ENCODE data around the gene FBXL15.

FBXL15 gene

DNA sequence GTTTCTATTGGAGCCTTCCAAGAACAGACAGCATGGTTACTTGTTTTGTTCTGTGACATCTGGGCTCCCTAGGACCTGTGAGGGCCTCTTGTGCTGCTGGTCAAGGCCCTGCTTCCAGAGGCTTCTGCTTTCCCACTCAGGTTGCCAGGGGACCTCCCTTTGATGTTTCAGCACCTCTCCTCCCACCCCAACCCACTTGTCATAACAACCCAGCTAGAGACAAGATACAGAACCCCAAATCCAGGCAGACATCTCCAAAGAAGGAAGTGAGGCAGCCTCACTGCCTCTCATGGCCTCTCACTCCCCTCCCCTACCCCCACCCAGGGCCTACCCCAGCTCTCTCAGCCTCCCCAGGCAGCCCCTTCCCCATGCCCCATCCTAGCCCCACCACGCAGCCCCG is 13.8 kb upstream of the FBXL15 start:
- Histone ChIP-seq H3K9me3 (ENCODE audit: low read length) (no peaks in the 10 kb centered on the region), H3K9ac (ENCODE audit: low read length) (peak overlapping the region; percentile 30), H3K4me1 (ENCODE audit: insufficient read depth, low read length) (peaks cover 63% of the 10 kb centered on the region), H3K36me3 (ENCODE audit: insufficient read depth, low read length) (peaks cover 29% of the 10 kb centered on the region), H3K27ac (ENCODE audit: low read depth, low read length) (peak overlapping the region; percentile 100), H3K4me3 (ENCODE audit: low read depth in 1 of 2, low read length in 2 of 2) (no peak overlapping the region), H3K27me3 (ENCODE audit: control insufficient read depth in 1 of 2, insufficient read depth in 2 of 2, low read length in 2 of 2) (peaks cover 6 to 36% of the 10 kb centered on the region in 2 donors)

DNA sequence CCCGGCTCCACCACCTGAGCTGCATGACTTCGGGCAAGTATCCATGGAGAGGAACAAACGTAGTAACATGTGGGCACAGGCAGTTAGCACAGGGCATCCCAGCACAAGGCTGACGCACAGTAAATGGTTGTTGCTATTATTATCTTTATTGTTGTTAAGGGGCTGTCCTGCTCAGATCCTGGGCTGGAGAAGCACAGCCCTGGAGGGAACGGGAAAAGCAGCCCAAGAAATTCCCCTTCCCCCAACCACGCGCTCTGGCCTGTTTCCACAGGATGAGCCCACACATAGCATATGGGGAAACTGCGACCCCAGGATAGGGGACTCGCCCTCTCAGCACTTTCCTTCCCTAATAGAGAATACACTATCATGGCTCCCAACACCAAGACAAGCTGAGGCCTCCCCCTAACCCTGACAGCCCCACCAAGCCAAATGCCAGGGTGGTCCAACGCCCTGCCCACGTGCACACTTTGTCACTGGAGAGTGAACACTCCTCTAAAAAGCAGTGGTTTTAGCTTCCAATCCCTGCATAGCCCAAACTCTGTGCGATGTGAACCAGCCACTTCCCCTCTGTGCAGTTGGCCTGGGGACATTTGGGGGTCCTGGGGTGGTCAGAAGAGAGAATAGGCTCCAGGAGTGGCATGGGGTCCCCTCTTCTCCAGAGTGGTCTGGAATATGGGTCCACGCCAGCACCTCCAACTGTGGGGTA is 13.1 kb upstream of the FBXL15 start:
- Histone ChIP-seq H3K9ac (ENCODE audit: low read length) (peak overlapping the region; percentile 50), H3K9me3 (ENCODE audit: low read length) (no peaks in the 10 kb centered on the region), H3K27me3 (ENCODE audit: control insufficient read depth in 1 of 2, insufficient read depth in 2 of 2, low read length in 2 of 2) (peaks cover 6 to 44% of the 10 kb centered on the region in 2 donors), H3K4me1 (ENCODE audit: insufficient read depth, low read length) (peaks cover 55% of the 10 kb centered on the region), H3K4me3 (ENCODE audit: low read depth in 1 of 2, low read length in 2 of 2) (peak overlapping the region; percentile 54 to 57), H3K27ac (ENCODE audit: low read depth, low read length) (peak overlapping the region; percentile 100), H3K36me3 (ENCODE audit: insufficient read depth, low read length) (peaks cover 22% of the 10 kb centered on the region)

DNA sequence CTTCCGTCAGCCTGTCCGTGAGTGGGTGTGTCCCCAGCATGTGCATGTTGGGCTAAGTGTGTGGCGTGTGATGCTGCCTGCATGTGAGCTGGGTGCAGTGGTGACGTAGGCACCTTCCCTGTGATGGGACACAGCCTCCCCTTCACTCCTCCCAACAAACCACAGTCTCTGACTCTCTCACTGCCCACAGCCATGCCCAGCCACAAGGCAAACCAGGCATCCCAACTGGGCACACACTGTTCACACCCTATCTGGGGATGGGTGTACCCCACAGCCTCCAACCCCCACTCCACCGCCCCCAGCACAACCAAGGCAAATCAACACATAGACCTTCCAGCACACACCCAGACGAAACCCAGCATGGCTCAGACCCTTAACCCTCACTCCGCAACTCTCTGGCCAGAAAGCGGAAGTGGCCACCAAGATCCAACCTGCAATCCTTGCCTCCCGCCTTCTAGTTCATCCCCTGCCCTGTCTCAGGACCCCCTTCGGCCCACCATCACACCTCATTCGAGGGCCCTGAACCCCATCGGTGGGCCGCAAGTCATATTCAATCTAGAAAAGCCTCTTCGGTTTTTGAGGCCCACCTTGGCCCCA is 12.4 kb upstream of the FBXL15 start:
- H3K36me3 ChIP-seq (ENCODE audit: insufficient read depth, low read length) = peaks cover 18% of the 10 kb centered on the region
- no peaks in the 10 kb centered on the region for H3K9me3 ChIP-seq (ENCODE audit: low read length)
- H3K27me3 ChIP-seq (ENCODE audit: control insufficient read depth in 1 of 2, insufficient read depth in 2 of 2, low read length in 2 of 2) = peaks cover 6 to 47% of the 10 kb centered on the region in 2 donors
- peak overlapping the region; percentile 50 for H3K9ac ChIP-seq (ENCODE audit: low read length)
- peak overlapping the region; percentile 100 for H3K27ac ChIP-seq (ENCODE audit: low read depth, low read length)
- H3K4me3 ChIP-seq (ENCODE audit: low read depth in 1 of 2, low read length in 2 of 2) = peak overlapping the region; percentile 54 to 57
- peaks cover 51% of the 10 kb centered on the region for H3K4me1 ChIP-seq (ENCODE audit: insufficient read depth, low read length)

DNA sequence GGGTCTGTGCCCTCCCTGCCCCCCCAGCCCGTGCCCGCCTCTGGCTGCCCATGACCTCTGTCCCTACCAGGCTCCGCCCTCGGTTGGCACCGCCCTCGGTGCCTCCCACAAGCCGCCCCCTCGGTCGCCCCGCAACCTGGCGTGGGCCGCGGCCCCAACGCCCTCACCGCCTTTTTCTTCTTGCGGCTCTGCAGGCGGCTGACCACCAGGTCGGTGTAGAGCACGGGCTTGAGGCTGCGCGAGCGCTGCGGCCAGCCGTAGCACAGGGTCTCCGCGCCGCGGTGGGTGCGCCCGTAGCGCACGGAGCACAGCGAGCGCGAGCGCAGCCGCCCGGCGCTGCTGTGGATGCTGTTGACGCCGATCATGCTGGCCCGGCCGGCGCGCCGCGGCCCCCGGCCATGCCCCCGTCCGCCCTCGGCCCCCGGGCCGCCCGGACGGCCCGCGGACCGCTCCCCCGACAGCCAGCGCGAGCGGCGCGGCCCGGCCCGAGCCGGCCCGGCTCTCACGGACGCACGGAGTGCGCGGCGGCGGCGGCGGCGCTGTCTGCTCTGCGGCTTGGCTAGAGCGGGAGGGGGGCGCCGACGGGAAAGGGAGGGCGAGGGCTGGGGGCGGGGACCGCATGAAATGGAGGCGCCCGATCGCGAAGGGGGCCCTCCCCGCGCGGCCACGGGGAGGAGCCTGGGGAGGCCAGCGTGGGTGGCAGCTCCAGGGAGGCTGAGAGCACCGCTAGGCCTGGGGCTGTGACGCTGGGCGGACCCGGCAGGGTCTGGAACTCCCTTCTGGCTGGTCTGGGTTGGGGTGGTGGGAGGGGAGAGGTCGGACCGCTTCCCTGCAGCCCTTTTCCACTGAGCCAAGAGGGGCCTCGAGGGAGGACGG is 11.7 kb upstream of the FBXL15 start:
- peak overlapping the region; percentile 91 for H3K9ac ChIP-seq (ENCODE audit: low read length)
- H3K4me3 ChIP-seq (ENCODE audit: low read depth in 1 of 2, low read length in 2 of 2) = peak overlapping the region; percentile 54 to 69
- peaks cover 44% of the 10 kb centered on the region for H3K4me1 ChIP-seq (ENCODE audit: insufficient read depth, low read length)
- H3K27me3 ChIP-seq (ENCODE audit: control insufficient read depth in 1 of 2, insufficient read depth in 2 of 2, low read length in 2 of 2) = peaks cover 6 to 47% of the 10 kb centered on the region in 2 donors
- H3K9me3 ChIP-seq (ENCODE audit: low read length) = no peaks in the 10 kb centered on the region
- peaks cover 10% of the 10 kb centered on the region for H3K36me3 ChIP-seq (ENCODE audit: insufficient read depth, low read length)
- H3K27ac ChIP-seq (ENCODE audit: low read depth, low read length) = peak overlapping the region; percentile 100

DNA sequence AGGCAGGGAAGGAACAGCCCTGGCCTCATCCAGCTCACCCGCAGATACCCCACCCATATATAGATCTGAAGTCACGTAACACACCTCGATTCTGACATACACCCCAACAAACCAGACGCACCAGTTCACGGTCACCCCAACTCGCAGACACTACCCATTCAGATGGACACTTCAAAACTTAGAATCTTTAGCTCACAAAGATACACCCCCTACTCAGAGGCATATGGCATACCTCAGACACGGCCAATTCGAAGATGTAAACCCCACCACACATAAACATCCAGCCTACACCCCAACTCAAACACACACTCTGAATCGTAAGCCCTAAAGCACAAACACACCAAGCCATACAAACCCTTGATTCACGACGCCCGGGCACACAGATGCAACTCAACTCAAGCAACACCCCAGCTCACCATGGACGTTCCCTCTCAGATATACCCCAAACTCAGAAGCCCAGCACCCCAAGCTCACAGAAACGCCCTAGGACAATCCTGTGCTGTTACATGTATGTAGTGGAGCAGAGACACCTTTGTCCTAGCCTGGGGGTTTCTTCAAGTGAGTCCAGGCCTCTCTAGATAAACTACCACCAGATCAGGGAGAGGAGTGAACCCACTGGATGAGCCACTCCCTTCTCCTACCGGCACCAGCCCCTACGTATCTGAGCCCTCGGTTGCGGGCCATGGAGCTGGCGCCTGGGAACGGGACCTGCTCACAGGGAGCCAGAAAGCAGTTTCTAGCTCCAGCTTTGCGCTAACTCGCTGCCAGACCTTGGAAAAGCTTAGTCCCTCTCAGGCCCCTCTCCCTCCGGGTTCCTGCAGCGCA is 10.8 kb upstream of the FBXL15 start:
- Histone ChIP-seq H3K36me3 (ENCODE audit: insufficient read depth, low read length) (peaks cover 3% of the 10 kb centered on the region), H3K27me3 (ENCODE audit: control insufficient read depth in 1 of 2, insufficient read depth in 2 of 2, low read length in 2 of 2) (peaks cover 9 to 52% of the 10 kb centered on the region in 2 donors), H3K27ac (ENCODE audit: low read depth, low read length) (peak overlapping the region; percentile 99), H3K9me3 (ENCODE audit: low read length) (no peaks in the 10 kb centered on the region), H3K4me3 (ENCODE audit: low read depth in 1 of 2, low read length in 2 of 2) (peak overlapping the region; percentile 33 to 69), H3K4me1 (ENCODE audit: insufficient read depth, low read length) (peaks cover 35% of the 10 kb centered on the region), H3K9ac (ENCODE audit: low read length) (peak overlapping the region; percentile 91)

DNA sequence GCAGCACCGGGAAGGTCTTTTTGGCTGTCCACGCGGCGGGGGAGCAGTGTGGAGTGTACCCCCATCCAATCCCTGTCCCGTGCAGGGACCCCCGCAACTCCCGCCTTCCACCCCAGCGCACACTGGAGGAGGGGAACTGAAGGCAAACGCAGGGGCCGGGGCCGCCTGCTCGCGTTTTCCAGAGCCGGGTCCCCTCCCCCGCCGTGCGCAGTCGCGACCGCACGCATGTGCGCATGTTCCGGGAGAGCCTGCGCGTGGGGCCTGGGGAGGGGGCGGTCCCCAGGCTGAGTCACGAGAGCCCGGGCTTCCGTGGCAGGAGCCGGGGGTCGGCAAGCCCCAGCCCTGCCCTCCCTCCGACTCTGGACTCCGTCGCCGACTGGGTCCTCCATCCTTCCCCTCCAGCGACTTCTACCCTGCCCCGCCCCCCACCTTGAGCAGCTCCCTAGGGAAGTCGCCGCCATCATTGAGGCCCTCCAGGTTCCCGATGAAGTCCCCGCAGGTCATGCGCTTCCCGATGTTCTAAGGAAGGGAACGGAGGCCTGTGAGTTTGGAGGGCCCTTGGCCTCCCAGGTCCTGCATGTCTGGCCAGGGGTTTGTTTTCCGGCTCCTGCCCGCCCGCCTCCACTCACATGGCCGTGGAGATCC is 10.1 kb upstream of the FBXL15 start:
- Histone ChIP-seq H3K9ac (ENCODE audit: low read length) (peak overlapping the region; percentile 91), H3K27ac (ENCODE audit: low read depth, low read length) (peak overlapping the region; percentile 99), H3K36me3 (ENCODE audit: insufficient read depth, low read length) (no peaks in the 10 kb centered on the region), H3K4me3 (ENCODE audit: low read depth in 1 of 2, low read length in 2 of 2) (peak overlapping the region; percentile 33 to 69), H3K4me1 (ENCODE audit: insufficient read depth, low read length) (peaks cover 28% of the 10 kb centered on the region), H3K27me3 (ENCODE audit: control insufficient read depth in 1 of 2, insufficient read depth in 2 of 2, low read length in 2 of 2) (peaks cover 13 to 59% of the 10 kb centered on the region in 2 donors), H3K9me3 (ENCODE audit: low read length) (no peaks in the 10 kb centered on the region)

DNA sequence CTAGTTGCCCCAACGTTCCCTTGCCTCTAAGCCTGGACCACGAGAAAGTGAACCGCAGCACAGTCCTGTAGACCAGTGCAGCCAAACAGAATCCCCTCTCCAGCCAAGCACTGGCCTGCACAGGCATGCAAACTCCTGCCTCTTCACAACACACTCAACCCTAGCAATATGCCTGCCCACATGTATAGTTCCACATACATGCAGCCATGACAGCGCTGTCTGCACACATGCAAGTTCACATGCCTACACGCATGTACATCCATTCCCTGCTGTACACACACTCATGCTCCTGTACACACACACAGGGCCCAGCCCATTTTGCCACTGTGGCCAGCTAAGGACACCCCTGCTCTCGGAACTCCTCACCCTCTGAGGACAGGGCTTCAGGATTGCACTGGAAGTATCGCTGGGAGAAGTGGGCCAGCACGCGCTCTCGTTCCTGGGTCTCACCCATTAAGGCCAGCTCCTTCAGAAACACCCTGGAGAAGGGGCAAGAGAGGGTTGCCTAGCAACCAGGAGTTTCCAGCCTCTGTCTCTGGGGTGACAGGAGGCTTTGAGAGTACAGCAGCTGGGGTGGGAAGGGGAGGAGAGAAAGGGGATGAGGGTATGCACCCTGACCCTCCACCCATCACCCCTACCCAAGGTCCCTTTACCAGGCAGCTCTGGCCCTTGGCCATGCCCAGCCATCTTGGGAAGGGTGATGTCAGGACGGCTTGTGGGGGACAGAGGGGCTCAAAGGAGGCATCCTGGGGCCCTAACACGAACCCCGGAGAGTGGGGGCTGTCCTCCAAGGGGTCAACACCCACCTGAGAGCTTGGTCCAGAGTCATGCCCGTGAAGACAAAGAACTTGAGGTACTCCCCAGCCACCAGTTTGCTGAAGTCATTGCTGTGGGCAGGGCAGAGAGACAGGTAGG is 9.0 kb upstream of the FBXL15 start:
- H3K27me3 ChIP-seq (ENCODE audit: control insufficient read depth in 1 of 2, insufficient read depth in 2 of 2, low read length in 2 of 2) = peaks cover 21 to 70% of the 10 kb centered on the region in 2 donors
- H3K27ac ChIP-seq (ENCODE audit: low read depth, low read length) = peak overlapping the region; percentile 99
- no peak overlapping the region for H3K9ac ChIP-seq (ENCODE audit: low read length)
- H3K36me3 ChIP-seq (ENCODE audit: insufficient read depth, low read length) = no peaks in the 10 kb centered on the region
- no peaks in the 10 kb centered on the region for H3K9me3 ChIP-seq (ENCODE audit: low read length)
- H3K4me1 ChIP-seq (ENCODE audit: insufficient read depth, low read length) = peaks cover 20% of the 10 kb centered on the region
- H3K4me3 ChIP-seq (ENCODE audit: low read depth in 1 of 2, low read length in 2 of 2) = peak overlapping the region in 1 of 2 donors; percentile 69

DNA sequence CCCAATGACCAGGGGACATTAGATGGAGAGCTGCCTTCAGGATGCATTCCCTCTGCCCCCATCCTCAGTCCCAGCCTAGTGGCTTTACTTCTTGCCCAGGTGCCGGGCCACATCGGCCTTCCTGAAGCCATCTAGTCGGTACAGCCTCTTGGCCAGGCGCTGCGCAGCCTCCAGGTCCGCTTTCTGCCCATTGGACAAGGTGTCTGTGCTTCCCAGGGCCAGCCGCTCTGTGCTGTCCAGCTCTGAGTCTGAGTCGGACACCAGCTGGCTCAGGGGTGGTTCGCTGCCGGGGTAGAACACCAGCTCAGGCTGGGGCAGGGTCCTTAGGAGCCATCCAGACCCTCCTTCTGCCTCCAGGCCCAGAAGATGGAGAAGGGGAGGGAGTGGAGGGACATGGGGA is 8.3 kb upstream of the FBXL15 start:
- H3K27me3 ChIP-seq (ENCODE audit: control insufficient read depth in 1 of 2, insufficient read depth in 2 of 2, low read length in 2 of 2) = peaks cover 21 to 77% of the 10 kb centered on the region in 2 donors
- no peak overlapping the region for H3K4me3 ChIP-seq (ENCODE audit: low read depth in 1 of 2, low read length in 2 of 2)
- H3K9me3 ChIP-seq (ENCODE audit: low read length) = no peaks in the 10 kb centered on the region
- peaks cover 20% of the 10 kb centered on the region for H3K4me1 ChIP-seq (ENCODE audit: insufficient read depth, low read length)
- no peak overlapping the region for H3K9ac ChIP-seq (ENCODE audit: low read length)
- H3K36me3 ChIP-seq (ENCODE audit: insufficient read depth, low read length) = no peaks in the 10 kb centered on the region
- no peak overlapping the region for H3K27ac ChIP-seq (ENCODE audit: low read depth, low read length)

DNA sequence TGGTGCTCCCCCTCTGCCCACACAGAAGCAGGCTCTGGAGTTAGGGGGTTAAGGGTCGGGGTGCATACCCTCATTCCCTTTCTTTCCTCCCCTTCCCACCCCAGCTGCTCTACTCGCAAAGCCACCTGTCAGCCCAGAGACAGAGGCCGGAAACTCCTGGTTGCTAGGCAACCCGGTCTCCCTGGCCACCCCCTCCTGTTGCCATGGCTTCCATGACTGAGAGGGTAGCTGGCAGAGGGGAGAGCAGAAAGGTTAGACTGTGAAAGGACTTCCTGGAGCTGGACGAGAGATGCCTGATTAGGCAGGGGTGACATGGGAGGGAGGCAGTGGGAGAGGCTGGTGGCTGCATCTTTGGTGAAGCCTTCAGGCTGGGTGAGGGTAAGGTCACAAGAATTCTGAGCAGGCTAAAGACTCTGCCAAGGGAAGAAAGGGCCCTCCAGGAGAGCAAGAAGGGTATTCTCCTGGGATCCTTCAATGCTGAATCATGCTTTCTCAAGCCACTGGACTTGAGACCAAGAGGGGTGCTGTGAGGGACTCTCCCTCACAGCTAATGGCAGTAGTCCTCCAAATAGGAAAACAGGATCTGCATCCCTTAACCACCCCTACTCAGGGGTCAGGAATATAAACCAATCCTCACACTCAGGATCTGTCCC is 7.5 kb upstream of the FBXL15 start:
- no peaks in the 10 kb centered on the region for H3K36me3 ChIP-seq (ENCODE audit: insufficient read depth, low read length)
- H3K9me3 ChIP-seq (ENCODE audit: low read length) = no peaks in the 10 kb centered on the region
- H3K9ac ChIP-seq (ENCODE audit: low read length) = no peak overlapping the region
- peaks cover 16% of the 10 kb centered on the region for H3K4me1 ChIP-seq (ENCODE audit: insufficient read depth, low read length)
- H3K27me3 ChIP-seq (ENCODE audit: control insufficient read depth in 1 of 2, insufficient read depth in 2 of 2, low read length in 2 of 2) = peaks cover 26 to 76% of the 10 kb centered on the region in 2 donors
- no peak overlapping the region for H3K27ac ChIP-seq (ENCODE audit: low read depth, low read length)
- H3K4me3 ChIP-seq (ENCODE audit: low read depth in 1 of 2, low read length in 2 of 2) = no peak overlapping the region

All from muscle layer of colon (tissue), 2 donors.